Measurements from ENCODE around the gene PDE4D.

Gene PDE4D

DNA sequence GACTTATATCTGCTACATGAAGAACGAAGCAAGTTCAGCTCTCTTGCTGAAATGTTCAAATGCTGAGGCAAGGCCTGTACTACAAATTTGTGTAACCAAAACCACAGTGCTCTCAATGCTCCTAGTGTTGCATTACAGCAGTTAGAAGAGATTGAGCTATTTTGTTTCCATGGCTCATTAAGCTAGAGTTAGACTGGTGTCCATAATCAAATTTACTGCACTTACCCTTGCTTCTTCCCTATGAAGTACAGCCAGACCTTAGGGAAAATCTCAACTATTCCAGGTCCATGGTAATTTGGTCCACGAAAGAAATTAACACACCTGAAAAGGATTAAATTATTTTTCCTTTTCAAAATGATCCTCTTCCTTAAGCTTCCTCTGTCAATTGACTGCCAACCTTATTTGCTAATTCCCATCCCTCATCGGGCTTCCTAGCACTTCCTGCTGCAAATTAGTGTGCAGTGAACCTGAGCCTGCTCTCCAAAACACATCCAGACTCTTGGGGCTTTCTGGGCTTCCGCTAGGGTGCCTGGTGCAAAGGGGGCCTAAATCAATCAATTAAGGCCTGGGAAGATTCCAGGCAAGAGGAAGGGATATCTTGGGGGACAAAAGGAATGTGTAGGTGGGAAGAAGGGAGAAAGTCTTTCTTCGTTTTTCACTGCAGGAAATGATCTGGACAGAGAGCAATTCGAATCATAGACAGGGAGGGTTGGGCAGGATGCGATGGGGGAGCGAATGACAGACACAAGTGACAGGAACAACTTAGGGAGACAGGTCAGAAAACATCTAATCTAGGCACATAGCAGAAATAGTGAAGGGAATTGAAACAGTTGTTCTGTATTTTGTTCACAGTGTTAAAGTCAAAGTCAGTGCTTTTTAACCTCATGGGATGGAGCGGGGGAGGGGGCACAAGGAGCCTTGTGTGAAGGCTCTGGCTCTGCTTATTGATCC, 768.2 kb downstream of the PDE4D start:
- DNase-seq (ENCODE audit: low read depth in 1 of 2, low spot score in 1 of 2): no peak
- TF ChIP-seq CTCF (IDR thresholded peaks at IDR 0.05; ENCODE audit: insufficient read depth, low read length) (no peak), SPI1 (IDR thresholded peaks at IDR 0.05; ENCODE audit: borderline replicate concordance, low read depth) (no peak), REST (IDR thresholded peaks at IDR 0.05; ENCODE audit: insufficient replicate concordance, low read depth) (no peak), POLR2AphosphoS5 (IDR thresholded peaks at IDR 0.05; ENCODE audit: low read depth) (no peak), GABPA (IDR thresholded peaks at IDR 0.05; ENCODE audit: low read depth) (no peak)
- Histone ChIP-seq H3K27ac (replicated peaks) (no peak overlapping the region), H3K27me3 (ENCODE audit: insufficient read depth, poor library complexity, severe bottlenecking) (no peaks in the 10 kb centered on the region), H3K4me3 (replicated peaks; ENCODE audit: insufficient read depth, low read length) (no peak overlapping the region)

GRCh38 chr5:59123595-59124561, 769.6 kb downstream of the PDE4D start:
- TF ChIP-seq POLR2AphosphoS5 (IDR thresholded peaks at IDR 0.05; ENCODE audit: low read depth): no peak
- TF ChIP-seq GABPA (IDR thresholded peaks at IDR 0.05; ENCODE audit: low read depth): no peak
- TF ChIP-seq REST (IDR thresholded peaks at IDR 0.05; ENCODE audit: insufficient replicate concordance, low read depth): no peak
- no peak for TF ChIP-seq CTCF (IDR thresholded peaks at IDR 0.05; ENCODE audit: insufficient read depth, low read length)
- no peak for TF ChIP-seq SPI1 (IDR thresholded peaks at IDR 0.05; ENCODE audit: borderline replicate concordance, low read depth)
- H3K27me3 ChIP-seq (ENCODE audit: insufficient read depth, poor library complexity, severe bottlenecking): no peaks in the 10 kb centered on the region
- no peak overlapping the region for H3K4me3 ChIP-seq (replicated peaks; ENCODE audit: insufficient read depth, low read length)
- no peak for DNase-seq (ENCODE audit: low read depth in 1 of 2, low spot score in 1 of 2)
- no peak overlapping the region for H3K27ac ChIP-seq (replicated peaks)

DNA sequence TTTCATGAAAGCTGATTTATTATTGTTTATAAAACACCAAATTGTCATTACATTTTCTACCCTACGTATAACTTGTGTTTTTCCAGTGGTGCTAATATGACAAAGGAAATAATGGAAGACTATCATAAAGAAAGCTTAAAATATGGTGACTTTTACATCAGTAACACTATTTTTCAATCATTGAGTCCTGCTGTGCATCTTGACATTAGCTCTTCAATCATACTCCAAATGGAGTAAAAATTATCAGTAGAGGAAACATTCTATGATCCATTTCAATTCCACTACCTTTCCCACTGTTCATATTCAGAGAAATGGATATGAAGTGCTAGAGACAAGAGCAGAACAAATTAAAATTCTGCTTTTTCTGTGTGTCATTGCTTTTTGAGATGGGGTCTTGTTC, 774.0 kb downstream of the PDE4D start:
- no peak for DNase-seq (ENCODE audit: low read depth in 1 of 2, low spot score in 1 of 2)
- Histone ChIP-seq H3K27me3 (ENCODE audit: insufficient read depth, poor library complexity, severe bottlenecking) (no peaks in the 10 kb centered on the region), H3K27ac (replicated peaks) (no peak overlapping the region), H3K4me3 (replicated peaks; ENCODE audit: insufficient read depth, low read length) (no peak overlapping the region)
- TF ChIP-seq GABPA (IDR thresholded peaks at IDR 0.05; ENCODE audit: low read depth) (no peak), REST (IDR thresholded peaks at IDR 0.05; ENCODE audit: insufficient replicate concordance, low read depth) (no peak), SPI1 (IDR thresholded peaks at IDR 0.05; ENCODE audit: borderline replicate concordance, low read depth) (no peak), CTCF (IDR thresholded peaks at IDR 0.05; ENCODE audit: insufficient read depth, low read length) (no peak)
